Renal cortex interstitium (tissue), 11 donors: Measurements from ENCODE around the gene GDE1. TPM values are rescaled to one million over a fixed set of nuclear protein-coding genes. Genes with fewer than 3 reads are reported as not detected.

Experiments
- DNase-seq, 11 donors: peaks; one replicate each; pipeline ENCODE4 v3.0.0-alpha.2; 2013; ENCODE audit warnings: low read depth in 9 of 11, low spot score in 4 of 11; ENCODE audit errors: extremely low read depth in 1 of 11
- polyA plus RNA-seq, 3 donors: library from polyadenylated mRNA; unstranded; fragments of 120-200 nt; gene quantifications; one replicate each; pipeline ENCODE4 v1.2.1, GENCODE V29; 2013; ENCODE audit not compliant: insufficient read length in 3 of 3

The GDE1 gene
- polyA plus RNA-seq, 3 donors, result 58.3 to 76.6 (median 66.8) TPM

DNA sequence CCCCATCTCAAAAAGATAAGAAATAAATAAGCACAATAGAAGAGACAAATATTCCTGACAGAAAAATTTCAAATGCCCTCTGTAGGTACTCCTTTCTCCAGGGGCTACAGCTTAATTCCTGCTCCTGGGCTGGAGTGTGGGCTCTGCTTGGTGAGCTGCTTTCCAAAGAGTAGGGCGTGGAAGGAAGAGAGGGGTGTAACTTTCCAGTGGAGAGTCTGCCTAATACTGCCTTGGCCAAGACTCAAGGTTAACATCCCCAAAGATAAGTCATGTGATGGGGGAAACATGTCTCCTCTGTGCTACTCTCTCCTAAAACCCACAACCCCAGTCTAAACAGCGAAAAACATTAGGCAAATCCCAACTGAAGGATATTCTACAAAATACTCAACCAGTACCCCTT lies 61.5 kb downstream of the GDE1 start:
- no peak for DNase-seq

DNA sequence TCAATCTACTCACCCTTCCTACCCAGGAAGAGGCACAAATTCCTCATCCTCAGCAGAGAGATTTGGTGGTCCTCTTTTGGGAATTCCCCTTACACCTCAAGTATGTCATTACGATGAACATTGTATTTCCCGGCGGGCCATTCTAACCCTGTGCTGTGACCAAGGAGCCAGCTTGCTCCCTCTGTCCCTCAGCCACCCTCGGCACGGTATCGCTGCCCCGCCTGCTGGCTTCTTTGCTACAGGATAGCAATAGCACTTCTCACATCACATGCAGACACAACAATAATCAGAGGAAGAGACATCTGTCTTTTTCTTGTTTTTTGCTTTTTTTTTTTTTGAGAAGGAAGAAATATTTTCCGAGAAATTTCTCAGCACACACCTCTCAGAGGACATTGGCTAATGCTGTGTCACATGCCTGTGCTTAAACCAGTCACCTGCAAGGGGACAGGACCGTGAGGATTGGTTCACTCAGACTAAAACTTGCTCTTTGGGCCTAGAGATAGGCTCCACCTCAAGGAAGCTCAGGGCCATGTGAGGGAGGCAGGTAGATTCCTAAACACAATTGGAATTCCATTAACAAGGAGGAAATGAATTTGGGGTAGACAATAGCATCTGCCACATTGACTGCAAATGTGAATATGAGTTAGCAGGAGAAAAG lies 63.0 kb downstream of the GDE1 start:
- DNase-seq, result no peak

Other genes starting within 250 kb of the GDE1 start
- under 1 TPM; 0.08 to 0.27 (median 0.17) TPM for gene CLEC19A, start 236.4 kb downstream of the GDE1 start, polyA plus RNA-seq
- gene TMC5, start 104.2 kb downstream of the GDE1 start, polyA plus RNA-seq, result under 1 TPM; 0.23 to 0.70 (median 0.62) TPM
- 10 to 100 TPM; 22.8 to 37.1 (median 29.9) TPM for gene CCP110, start 1.8 kb upstream of the GDE1 start, polyA plus RNA-seq
- gene VPS35L, start 33.6 kb upstream of the GDE1 start, polyA plus RNA-seq, result 10 to 100 TPM; 60.6 to 65.1 (median 63.9) TPM
- 10 to 100 TPM; 45.0 to 49.1 (median 48.7) TPM for gene KNOP1, start 196.1 kb upstream of the GDE1 start, polyA plus RNA-seq
- gene IQCK, start 196.2 kb upstream of the GDE1 start, polyA plus RNA-seq, result 10 to 100 TPM; 44.9 to 47.7 (median 46.3) TPM